Peyer's patch (tissue), 4 donors: ENCODE measurements around the gene FMR1NB. TPM values are rescaled to one million over a fixed set of nuclear protein-coding genes. Genes with fewer than 3 reads are reported as not detected.

Source experiments
- DNase-seq, 3 donors: peaks; one replicate each; pipeline ENCODE4 v3.0.0-alpha.2; 2017 to 2019
- H3K27ac ChIP-seq, 4 donors: fragments of 200-600 bp; sonication (generic); one replicate each; pipeline ENCODE4 v1.5.1; 2016 to 2019
- H3K27me3 ChIP-seq, 2 donors: fragments of 200-600 bp; sonication (generic); one replicate each; pipeline ENCODE4 v1.5.1; 2019
- H3K36me3 ChIP-seq, 3 donors: fragments of 200-600 bp; sonication (generic); one replicate each; pipeline ENCODE4 v1.5.1; 2016 to 2019
- H3K4me1 ChIP-seq, 4 donors: fragments of 200-600 bp; sonication (generic); one replicate each; pipeline ENCODE4 v1.5.1; 2016 to 2019
- H3K4me3 ChIP-seq, 4 donors: fragments of 200-600 bp; sonication (generic); 1 replicate in 3 of 4; 2 replicates in 1 of 4; pipeline ENCODE4 v1.5.1; 2016 to 2019; ENCODE audit warnings: mild to moderate bottlenecking in 1 of 4
- H3K9me3 ChIP-seq, 4 donors: fragments of 200-600 bp; sonication (generic); one replicate each; pipeline ENCODE4 v1.5.1; 2016 to 2019; ENCODE audit warnings: mild to moderate bottlenecking in 1 of 4
- POLR2A ChIP-seq, 2 donors: fragments of 450-650 bp; IDR thresholded peaks; one replicate each; pipeline ENCODE4 v1.5.1; 2017; ENCODE audit warnings: antibody characterized with exemption in 2 of 2, mild to moderate bottlenecking in 2 of 2, moderate library complexity in 2 of 2
- total RNA-seq, 4 donors: library from RNA; depleted of rRNA; stranded (reverse); fragments of >200 nt; gene quantifications; one replicate each; pipeline ENCODE4 v1.1.0, GENCODE V29; 2016
- TF ChIP-seq, protein P1 (sequence below), 6 experiments: fragments of 450-650 bp in 4 of 6; fragments of 200-600 bp in 2 of 6; sonication (generic) in 1 of 6; IDR thresholded peaks; one replicate each; pipeline ENCODE4 v1.5.1; 2017 to 2019; ENCODE audit warnings: antibody characterized with exemption in 6 of 6, mild to moderate bottlenecking in 3 of 6, moderate library complexity in 1 of 6

Gene FMR1NB
- total RNA-seq, 4 donors from 2014 or later: not detected

DNA sequence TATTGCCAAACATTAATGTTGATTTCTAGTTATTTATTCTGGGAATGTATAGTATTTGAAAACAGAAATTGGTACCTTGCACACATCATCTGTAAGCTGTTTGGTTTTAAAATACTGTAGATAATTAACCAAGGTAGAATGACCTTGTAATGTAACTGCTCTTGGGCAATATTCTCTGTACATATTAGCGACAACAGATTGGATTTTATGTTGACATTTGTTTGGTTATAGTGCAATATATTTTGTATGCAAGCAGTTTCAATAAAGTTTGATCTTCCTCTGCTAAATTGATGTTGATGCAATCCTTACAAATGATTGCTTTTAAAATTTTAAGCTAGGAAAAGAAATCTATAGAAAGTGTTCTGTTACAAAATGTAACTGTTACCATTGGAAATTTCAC is 30.8 kb upstream of the FMR1NB start:
- Histone ChIP-seq H3K27ac (no peak overlapping the region), H3K36me3 (peaks cover 0 to 17% (median 0%) of the 10 kb centered on the region in 3 donors), H3K4me3 (no peak overlapping the region), H3K9me3 (no peaks in the 10 kb centered on the region), H3K4me1 (no peaks in the 10 kb centered on the region), H3K27me3 (no peaks in the 10 kb centered on the region)
- TF ChIP-seq, protein P1, sequence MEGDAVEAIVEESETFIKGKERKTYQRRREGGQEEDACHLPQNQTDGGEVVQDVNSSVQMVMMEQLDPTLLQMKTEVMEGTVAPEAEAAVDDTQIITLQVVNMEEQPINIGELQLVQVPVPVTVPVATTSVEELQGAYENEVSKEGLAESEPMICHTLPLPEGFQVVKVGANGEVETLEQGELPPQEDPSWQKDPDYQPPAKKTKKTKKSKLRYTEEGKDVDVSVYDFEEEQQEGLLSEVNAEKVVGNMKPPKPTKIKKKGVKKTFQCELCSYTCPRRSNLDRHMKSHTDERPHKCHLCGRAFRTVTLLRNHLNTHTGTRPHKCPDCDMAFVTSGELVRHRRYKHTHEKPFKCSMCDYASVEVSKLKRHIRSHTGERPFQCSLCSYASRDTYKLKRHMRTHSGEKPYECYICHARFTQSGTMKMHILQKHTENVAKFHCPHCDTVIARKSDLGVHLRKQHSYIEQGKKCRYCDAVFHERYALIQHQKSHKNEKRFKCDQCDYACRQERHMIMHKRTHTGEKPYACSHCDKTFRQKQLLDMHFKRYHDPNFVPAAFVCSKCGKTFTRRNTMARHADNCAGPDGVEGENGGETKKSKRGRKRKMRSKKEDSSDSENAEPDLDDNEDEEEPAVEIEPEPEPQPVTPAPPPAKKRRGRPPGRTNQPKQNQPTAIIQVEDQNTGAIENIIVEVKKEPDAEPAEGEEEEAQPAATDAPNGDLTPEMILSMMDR (IDR thresholded peaks at IDR 0.05): no peak
- no peak for TF ChIP-seq POLR2A (IDR thresholded peaks at IDR 0.05)
- DNase-seq: no peak

DNA sequence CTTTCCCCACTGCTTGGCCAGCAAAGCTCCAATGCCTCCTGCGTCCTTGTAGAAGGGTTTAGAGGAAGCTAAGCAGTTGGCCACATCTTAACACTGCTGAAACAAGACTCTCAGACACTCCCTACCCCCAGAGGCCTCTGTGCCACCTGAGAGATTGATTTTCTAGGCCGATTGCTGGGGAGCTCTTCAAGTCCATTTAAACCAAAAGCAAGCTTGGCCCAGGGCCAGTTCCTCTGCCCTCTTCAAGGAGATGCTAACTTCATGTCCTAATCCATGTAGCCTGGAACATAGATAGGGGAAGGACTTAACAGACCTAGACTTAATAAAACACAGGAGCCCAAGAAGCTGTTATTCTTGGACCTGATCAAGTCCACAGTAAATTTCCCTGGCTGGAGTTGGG is 27.2 kb upstream of the FMR1NB start:
- Histone ChIP-seq H3K27ac (no peak overlapping the region), H3K36me3 (no peaks in the 10 kb centered on the region), H3K9me3 (no peaks in the 10 kb centered on the region), H3K4me3 (no peak overlapping the region), H3K4me1 (no peaks in the 10 kb centered on the region), H3K27me3 (no peaks in the 10 kb centered on the region)
- no peak for DNase-seq
- no peak for TF ChIP-seq POLR2A (IDR thresholded peaks at IDR 0.05)
- TF ChIP-seq, protein P1 (IDR thresholded peaks at IDR 0.05): no peak

DNA sequence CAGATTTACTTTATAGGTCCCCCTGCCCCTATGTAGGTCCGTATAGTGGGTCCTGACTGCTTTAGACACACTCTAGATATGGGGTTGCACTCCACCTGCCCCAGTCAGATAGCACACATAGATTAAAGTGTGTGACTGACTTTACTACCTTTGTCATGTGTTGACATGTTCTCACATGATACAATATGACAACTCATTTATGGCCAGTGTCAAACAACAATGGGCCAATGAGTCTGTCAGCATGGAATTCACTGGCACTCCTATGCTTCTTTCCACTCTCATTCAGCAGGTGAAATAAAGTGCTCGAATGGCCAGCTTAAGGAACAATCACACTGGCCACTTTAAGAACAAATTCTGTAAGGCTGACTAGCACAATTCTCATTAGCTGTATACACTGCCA is 23.8 kb upstream of the FMR1NB start:
- no peaks in the 10 kb centered on the region for H3K27me3 ChIP-seq
- no peak overlapping the region for H3K4me3 ChIP-seq
- no peak for DNase-seq
- no peaks in the 10 kb centered on the region for H3K9me3 ChIP-seq
- H3K27ac ChIP-seq: no peak overlapping the region
- no peaks in the 10 kb centered on the region for H3K36me3 ChIP-seq
- H3K4me1 ChIP-seq: no peaks in the 10 kb centered on the region
- TF ChIP-seq POLR2A (IDR thresholded peaks at IDR 0.05): no peak
- TF ChIP-seq, protein P1 (IDR thresholded peaks at IDR 0.05): no peak

DNA sequence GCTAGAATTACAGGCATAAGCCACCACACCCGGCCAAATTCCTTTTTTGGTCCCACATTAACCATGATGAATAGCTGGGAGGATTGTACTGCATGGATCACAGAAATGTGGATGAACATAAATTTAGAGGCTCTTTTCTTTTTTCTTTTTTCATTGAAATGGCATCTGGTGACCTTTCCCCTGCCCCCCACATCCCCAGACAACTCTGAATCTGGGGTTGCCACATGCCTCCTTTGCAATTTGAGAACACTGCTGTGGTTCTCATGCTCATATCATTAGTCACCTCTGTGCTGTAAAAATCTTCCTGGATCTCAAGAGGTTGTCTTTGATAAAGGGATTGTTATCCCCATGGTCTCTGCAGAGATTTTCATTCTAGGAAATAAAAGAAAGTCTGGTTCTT is 22.8 kb upstream of the FMR1NB start:
- no peaks in the 10 kb centered on the region for H3K4me1 ChIP-seq
- DNase-seq: no peak
- no peaks in the 10 kb centered on the region for H3K9me3 ChIP-seq
- no peaks in the 10 kb centered on the region for H3K36me3 ChIP-seq
- no peak overlapping the region for H3K27ac ChIP-seq
- H3K4me3 ChIP-seq: no peak overlapping the region
- H3K27me3 ChIP-seq: no peaks in the 10 kb centered on the region
- TF ChIP-seq, protein P1 (IDR thresholded peaks at IDR 0.05): no peak
- no peak for TF ChIP-seq POLR2A (IDR thresholded peaks at IDR 0.05)

DNA sequence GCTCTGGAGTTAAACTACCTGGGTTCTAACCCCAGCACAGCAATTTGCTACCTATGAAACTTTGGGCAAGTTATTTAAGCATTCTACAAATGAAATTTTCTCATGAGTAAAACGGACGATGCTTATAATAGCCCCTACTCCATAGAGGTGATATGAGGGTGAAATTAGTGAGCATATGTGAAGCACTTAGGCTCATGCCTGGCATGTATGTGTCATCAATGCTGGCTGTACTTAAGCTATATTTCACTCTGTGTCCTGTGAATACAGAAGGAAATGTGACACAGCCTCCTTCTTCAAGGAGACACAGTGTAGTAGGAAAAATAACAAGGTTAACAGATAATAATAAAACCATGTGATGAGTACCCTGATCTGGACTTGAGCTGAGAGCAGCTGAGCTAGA is 20.4 kb upstream of the FMR1NB start:
- Histone ChIP-seq H3K27ac (no peak overlapping the region), H3K27me3 (no peaks in the 10 kb centered on the region), H3K4me1 (no peaks in the 10 kb centered on the region), H3K36me3 (no peaks in the 10 kb centered on the region), H3K9me3 (no peaks in the 10 kb centered on the region), H3K4me3 (no peak overlapping the region)
- no peak for DNase-seq
- TF ChIP-seq, protein P1 (IDR thresholded peaks at IDR 0.05): no peak
- TF ChIP-seq POLR2A (IDR thresholded peaks at IDR 0.05): no peak

DNA sequence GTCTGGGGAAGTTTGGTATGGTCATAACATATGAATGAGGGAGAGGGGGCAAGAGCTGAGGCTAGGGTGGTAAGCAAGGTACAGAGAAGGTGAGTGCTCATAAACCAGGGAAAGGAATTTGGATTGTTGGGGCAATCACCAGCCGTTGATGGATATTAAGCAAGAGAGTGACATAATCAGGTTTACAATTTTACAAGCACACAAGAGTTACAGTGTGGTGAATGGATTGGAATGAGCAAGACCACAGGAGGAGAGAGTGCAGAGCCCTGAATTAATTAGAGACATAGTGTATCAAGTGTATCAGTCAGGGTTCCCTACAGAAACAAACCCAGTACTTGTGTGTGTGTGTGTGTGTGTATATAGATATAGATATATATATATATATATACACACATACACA is 18.7 kb upstream of the FMR1NB start:
- Histone ChIP-seq H3K4me3 (no peak overlapping the region), H3K36me3 (no peaks in the 10 kb centered on the region), H3K4me1 (no peaks in the 10 kb centered on the region), H3K9me3 (no peaks in the 10 kb centered on the region), H3K27ac (no peak overlapping the region), H3K27me3 (no peaks in the 10 kb centered on the region)
- TF ChIP-seq, protein P1 (IDR thresholded peaks at IDR 0.05): no peak
- TF ChIP-seq POLR2A (IDR thresholded peaks at IDR 0.05): no peak
- no peak for DNase-seq
